HG03575 (cell line): ENCODE data around the gene FKBP5.

Experiments used
- ATAC-seq: cut with Tn5 transposase; IDR thresholded peaks from one replicate; pipeline ENCODE4 v1.9.1; 2021; ENCODE audit not compliant: unreplicated experiment, insufficient number of reproducible peaks, low FRiP score; ENCODE audit errors: extremely low read depth

FKBP5 gene

GRCh38 chr6:35725081-35725708, 36.5 kb upstream of the FKBP5 start:
- ATAC-seq = no peak

- no peak for ATAC-seq
Measured at GRCh38 chr6:35724471-35724870, 35.8 kb upstream of the FKBP5 start.

GRCh38 chr6:35724059-35724458, 35.3 kb upstream of the FKBP5 start:
- ATAC-seq = no peak

- ATAC-seq = no peak
Measured at GRCh38 chr6:35723587-35723986, 34.9 kb upstream of the FKBP5 start.

DNA sequence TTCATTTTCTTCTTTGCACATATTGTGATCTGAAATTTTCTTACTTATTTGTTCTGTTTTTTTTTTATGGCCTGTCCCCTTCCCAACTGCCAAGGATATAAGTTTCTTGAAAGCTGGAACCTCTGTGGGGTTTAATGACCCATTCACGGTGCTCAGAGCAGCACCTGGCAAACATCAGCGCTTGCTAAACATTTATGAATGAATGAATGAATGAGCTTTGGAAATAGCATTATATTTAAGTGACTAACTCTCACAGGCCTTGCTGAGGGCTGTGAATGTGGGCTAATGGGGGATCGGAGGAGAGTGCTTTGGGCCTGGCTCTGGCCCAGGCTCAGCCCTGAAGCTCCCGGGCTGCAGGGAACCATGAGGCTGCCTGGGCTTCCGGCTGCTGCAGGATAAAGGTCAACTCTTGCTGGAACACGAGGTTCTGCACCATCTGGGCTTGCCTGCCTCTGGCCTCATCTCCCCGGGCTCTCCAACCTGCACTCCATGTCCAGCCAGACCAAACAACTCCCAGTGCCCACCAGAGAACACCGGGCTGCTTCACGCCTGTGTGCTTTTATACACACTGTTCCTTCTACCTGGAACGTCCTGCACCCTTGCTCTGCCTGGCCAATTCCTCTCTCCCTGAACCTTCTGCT, 33.5 kb upstream of the FKBP5 start:
- no peak for ATAC-seq

DNA sequence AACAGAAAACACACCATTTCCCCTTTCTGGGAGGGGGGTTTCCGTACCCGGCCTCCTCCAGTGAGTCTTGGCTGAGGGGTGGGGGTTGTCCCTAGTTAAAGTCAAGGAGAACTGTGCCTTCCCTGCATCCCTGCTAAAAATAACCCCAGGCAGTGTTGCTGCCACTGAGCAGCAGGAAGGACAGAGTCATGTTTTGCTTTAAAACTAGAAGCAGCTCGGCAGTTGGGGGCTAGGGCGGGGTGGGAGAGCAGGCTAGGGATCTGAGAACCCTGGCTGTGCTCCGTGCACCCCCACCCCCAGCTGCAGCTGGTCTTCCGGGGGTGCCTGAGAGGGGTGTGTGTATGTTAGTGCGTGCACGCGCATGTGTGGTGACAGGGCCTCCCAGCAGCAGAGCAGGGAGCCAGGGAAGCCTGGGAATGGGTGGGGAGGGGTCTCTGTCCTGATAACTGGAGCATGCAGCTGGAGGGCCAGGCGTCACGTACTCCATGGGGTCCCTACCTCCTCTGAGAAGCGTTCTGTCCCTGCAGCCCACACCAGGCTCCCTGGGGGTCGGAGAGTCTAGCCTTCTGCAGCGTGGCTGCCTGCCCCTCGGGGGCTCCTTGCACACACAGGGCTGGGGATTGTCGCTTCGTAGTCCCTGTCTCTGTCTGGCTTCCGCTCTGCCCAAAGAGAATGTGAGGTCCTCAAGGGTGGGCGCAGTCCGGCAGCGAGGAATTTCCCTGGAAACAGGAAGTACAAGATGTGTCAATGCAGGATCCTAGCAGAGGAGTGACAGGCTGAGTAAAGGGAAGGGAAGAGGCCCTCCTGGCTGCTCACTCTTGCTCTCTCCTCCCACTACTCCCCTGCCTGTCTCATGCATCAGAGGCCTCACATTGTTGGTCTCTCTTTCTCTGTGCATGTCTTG, 31.4 kb upstream of the FKBP5 start:
- no peak for ATAC-seq

DNA sequence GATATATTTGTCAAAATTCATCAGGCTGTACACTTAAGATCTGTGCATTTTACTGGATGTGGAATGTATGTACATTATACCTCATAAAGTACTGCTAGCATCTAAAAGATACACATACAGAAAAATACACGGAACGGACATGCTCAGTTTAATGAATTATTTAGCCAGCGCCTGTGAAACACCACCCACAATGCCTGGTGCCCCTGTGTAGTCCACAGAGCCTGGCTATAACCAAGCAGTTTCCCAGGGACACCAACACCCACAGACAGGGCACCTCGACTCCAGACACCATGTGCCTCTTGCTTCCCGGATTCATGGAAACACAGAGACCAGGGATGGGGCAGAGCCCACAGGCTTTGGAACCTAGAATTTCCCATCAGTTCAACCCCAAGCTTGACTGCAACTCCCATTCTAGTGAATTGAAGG, 30.7 kb upstream of the FKBP5 start:
- ATAC-seq = no peak

- no peak for ATAC-seq
Measured at GRCh38 chr6:35718911-35719381, 30.2 kb upstream of the FKBP5 start.

GRCh38 chr6:35718375-35718736, 29.6 kb upstream of the FKBP5 start:
- no peak for ATAC-seq

DNA sequence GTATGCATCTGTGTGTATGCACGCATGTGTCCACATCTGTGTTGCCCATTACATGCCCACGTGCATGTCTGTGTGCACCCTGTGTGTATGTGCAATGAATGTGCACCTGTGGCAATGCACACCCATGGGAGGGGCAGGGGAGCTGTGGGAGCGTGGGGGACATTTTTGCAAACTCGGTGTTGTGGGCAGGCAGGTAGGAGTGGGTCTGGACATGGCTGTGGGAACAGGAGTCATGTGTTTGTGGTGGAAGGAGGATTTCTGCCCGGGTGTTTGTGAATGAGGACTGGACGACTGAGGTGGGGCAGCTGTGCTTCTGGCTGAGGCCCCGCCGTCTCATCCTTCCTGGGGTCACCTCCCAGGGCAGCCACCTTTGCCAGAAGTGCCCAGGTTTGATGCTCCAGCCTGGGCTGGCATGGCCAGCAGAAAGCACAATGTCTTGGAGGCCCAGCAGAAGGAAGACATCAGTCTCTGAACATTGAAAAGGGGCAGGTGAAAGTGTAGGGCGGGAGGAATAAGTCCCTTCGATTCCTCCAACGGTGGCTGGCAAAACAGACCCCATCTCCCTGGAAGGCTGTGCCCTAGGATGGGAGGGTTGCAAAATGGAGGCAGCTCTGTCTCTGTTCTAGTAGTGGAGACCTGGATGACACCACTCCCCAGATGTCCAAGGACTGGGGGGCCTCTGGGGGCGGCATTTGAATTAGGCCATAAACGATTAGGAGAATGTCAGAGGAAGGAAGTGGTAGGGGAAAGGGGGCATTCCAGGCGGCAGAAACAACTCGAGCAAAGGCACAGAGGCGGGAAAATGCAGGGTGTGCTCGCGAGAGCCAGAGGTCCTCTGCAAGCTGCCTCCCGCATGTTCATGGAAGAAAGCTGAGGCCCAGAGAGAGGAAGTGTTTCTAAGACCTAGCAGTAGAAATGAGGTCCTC, 29.0 kb upstream of the FKBP5 start:
- no peak for ATAC-seq

DNA sequence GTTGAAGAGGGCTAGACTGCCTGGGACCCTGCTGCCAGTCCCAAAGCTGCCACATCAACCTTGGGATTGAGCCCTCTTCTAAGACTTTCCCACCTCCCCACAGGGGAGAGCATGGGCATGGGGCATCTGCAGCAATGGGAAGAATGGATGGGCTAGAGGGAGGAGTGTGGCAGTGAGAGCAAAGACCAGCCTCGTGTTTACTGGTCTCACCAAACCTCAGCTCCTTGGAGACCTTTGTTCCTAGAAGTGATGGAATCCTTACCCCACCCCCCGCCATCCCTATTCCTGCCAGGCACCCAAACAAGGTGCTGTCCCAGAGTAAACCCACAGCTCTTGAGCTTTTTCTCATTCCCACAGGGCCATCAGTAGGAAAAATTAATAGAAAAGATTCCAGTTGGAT, 28.1 kb upstream of the FKBP5 start:
- no peak for ATAC-seq

DNA sequence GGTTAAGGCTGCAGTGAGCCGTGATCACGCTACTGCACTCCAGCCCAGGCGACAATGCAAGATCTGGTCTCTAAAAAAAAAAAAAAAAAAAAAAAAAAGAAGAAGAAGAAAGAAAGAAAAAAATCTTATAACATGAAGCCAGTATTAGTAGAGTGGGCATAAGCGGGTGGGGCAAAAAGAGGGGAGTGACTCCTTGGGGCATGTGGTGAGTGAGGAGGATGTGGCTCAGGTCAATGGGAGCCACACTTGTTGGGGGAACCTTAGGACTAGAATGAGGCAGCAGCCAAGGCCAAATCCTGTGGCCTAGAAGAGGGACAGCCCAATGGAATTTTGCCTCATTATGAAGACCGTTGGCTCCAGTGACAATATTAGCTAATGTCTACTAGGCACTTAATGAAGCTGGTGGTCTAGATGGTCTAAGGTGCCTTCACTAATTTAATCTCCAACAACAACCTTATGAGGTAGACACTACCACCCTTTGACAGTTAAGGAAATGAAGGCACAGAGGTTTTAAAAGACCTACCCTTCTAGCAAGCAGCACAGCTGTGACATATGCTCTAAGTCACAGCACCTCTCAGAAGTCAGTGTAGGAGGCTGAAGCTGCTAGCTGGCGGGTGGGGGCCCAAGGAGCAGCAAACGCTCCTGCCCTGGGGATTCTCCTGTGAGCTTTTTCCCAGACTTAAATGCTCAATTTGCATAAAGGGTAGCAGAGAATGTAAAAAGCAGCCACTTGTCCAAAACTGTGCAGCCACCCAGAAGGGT, 24.5 kb upstream of the FKBP5 start:
- no peak for ATAC-seq

DNA sequence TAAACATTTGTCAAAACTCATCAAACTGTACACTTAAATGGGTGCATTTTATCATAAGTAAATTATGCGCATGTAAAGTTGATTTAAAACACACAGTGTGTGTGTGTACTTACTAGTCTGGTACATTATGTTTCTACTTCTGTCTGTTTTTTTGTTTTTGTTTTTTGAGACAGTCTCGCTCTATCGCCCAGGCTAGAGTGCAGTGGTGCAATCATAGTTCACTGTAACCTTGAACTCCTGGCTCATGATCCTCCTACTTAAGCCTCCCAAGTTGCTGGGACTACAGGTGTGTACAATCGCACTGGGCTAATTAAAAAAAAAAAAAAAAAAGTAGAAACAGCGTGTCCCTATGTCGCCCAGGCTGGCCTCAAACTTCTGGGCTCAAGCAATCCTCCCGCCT, 23.0 kb upstream of the FKBP5 start:
- no peak for ATAC-seq

GRCh38 chr6:35710241-35710847, 21.6 kb upstream of the FKBP5 start:
- ATAC-seq = no peak

DNA sequence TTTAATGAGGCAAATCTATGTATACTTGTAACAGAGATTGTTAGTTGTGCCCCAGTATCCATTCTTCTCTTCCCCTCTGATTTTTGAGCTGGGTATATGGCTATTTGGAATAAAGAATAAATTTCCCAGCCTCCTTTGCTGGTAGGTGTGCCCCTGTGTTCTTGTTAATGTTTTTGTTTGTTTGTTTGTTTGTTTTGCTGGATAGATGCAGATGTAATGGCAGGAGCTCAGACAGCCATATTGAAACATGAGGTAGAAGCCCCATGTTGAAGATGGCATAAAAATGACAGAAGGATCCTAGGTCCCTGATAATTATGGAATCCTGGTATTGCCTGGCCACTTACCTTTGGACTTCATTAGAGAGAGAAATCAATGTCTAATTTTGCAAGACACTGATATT, 19.9 kb upstream of the FKBP5 start:
- no peak for ATAC-seq

- no peak for ATAC-seq
Measured at GRCh38 chr6:35707714-35708407, 19.1 kb upstream of the FKBP5 start.

DNA sequence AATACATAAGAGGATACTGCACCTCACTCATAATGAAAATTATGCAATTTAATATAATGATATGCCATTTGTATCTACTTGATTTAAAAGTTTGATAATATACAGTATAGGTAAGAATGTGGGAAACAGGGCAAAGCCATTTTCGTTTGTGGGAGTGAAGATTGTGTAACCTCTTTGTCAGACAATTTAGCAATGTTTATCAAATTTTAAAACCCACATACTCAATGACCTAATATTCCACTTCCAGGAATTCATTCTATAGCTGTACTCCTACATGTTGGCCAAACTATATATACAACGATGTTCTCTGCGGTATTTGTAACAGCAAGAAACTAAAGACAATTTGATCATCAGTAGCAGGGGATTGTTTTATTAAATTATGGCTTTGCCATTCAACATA, 17.8 kb upstream of the FKBP5 start:
- no peak for ATAC-seq
